Measurements from ENCODE around the gene PIGZ.

GRCh38 chr3:196968233-196969133, at the start of gene PIGZ:
- TF ChIP-seq YY1 (IDR thresholded peaks at IDR 0.05; ENCODE audit: insufficient read depth, insufficient read length) = no peak
- TF ChIP-seq ZNF274 (IDR thresholded peaks at IDR 0.05; ENCODE audit: low read depth, low read length) = no peak
